ENCODE data around the gene SLC12A3.

The SLC12A3 gene

Small RNAs within 50 kb of the gene (small RNA-seq; reads per million reads assigned to genes)
- gene MIR138-2 (ENCODE audit: insufficient read depth): 9.8 reads per million, percentile 86 among the genes with 10 or more reads in this experiment

Data from mesendoderm (in vitro differentiated cells).